Heart left ventricle (tissue), 16 donors: ENCODE data around the gene DNAJA4. TPM values are rescaled to one million over a fixed set of nuclear protein-coding genes. Genes with fewer than 3 reads are reported as not detected.

Experiments used
- ATAC-seq, 4 donors: fragments of 200-7000 bp; cut with Tn5 transposase; one replicate each; pipeline ENCODE4 v1.9.1; 2020 to 2022; ENCODE audit warnings: moderate library complexity in 4 of 4, mild to moderate bottlenecking in 3 of 4, moderate number of reproducible peaks in 1 of 4
- DNase-seq, 5 donors: peaks; one replicate each; pipeline ENCODE4 v3.0.0-alpha.2; 2020
- H3K27ac ChIP-seq, 12 donors: fragments of 200-600 bp; sonication (generic) in 4 of 12; one replicate each; pipeline versions ENCODE4 v1.5.0 to v1.8.0; 2016 to 2022; ENCODE audit warnings: mild to moderate bottlenecking in 2 of 12
- H3K27me3 ChIP-seq, 9 donors: fragments of 200-600 bp; sonication (generic) in 2 of 9; one replicate each; pipeline versions ENCODE4 v1.5.1 to v1.8.0; 2016 to 2022; ENCODE audit warnings: mild to moderate bottlenecking in 3 of 9
- H3K36me3 ChIP-seq, 9 donors: fragments of 200-600 bp; sonication (generic) in 2 of 9; one replicate each; pipeline versions ENCODE4 v1.5.0 to v1.8.0; 2018 to 2022; ENCODE audit warnings: mild to moderate bottlenecking in 2 of 9
- H3K4me1 ChIP-seq, 12 donors: fragments of 200-600 bp; sonication (generic) in 4 of 12; one replicate each; pipeline versions ENCODE4 v1.5.0 to v1.8.0; 2016 to 2022; ENCODE audit warnings: mild to moderate bottlenecking in 3 of 12
- H3K4me3 ChIP-seq, 12 donors: fragments of 200-600 bp; sonication (generic) in 4 of 12; one replicate each; pipeline versions ENCODE4 v1.5.0 to v1.8.0; 2017 to 2022; ENCODE audit warnings: mild to moderate bottlenecking in 9 of 12, moderate library complexity in 4 of 12
- H3K9me3 ChIP-seq, 12 donors: fragments of 200-600 bp; sonication (generic) in 4 of 12; one replicate each; pipeline versions ENCODE4 v1.5.0 to v1.8.0; 2016 to 2022; ENCODE audit warnings: mild to moderate bottlenecking in 1 of 12
- POLR2A ChIP-seq, 2 donors: fragments of 450-650 bp; IDR thresholded peaks; one replicate each; pipeline ENCODE4 v1.6.1; 2017; ENCODE audit warnings: antibody characterized with exemption in 2 of 2, mild to moderate bottlenecking in 2 of 2, moderate library complexity in 2 of 2
- WGBS, 4 donors: extraction: QIAGEN DNeasy Blood & Tissue Kit in 2 of 4; methylation state at CpG; one replicate each; pipeline versions ENCODE4 v1.1.5 to v1.1.7; 2013 to 2018; 5-methylcytosine and 5-hydroxymethylcytosine counted together
- intact Hi-C, 10 donors: fragments of 100-400 bp; cut with DNase I; formaldehyde crosslinking; loops; one replicate each; pipeline versions ENCODE4 v1.11.1 to v1.14.2; 2022
- polyA plus RNA-seq, 2 donors: library from polyadenylated mRNA; stranded (reverse); fragments of 200-250 nt; gene quantifications; one replicate each; pipeline ENCODE4 v1.2.3, GENCODE V29; 2013
- total RNA-seq, 9 donors: library from RNA; depleted of rRNA in 2 of 9; stranded (reverse); fragments of >200 nt in 2 of 9; fragmentation: NEBNext Ultra II Directional in 3 of 9; extraction: Animal tissue kit (Norgen Biotek cat#: 25700) in 3 of 9; gene quantifications; one replicate each; pipeline versions ENCODE4 v1.1.0 to v1.2.4, GENCODE V29; 2016 to 2023
- TF ChIP-seq, protein P1 (sequence below), 12 donors: fragments of 200-600 bp; sonication (generic) in 4 of 12; IDR thresholded peaks; one replicate each; pipeline versions ENCODE4 v1.5.0 to v1.8.0; 2018 to 2022; ENCODE audit warnings: antibody characterized with exemption in 12 of 12, mild to moderate bottlenecking in 5 of 12
- donor health status: ischemic (EF 13 %, LVEDD 7.1; RV severe dilation, severe dysfunction).
- donor health status: healthy with polysubstance abuse.
- donor health status: DM: no; HTN: yes; CAD: no.
- donor health status: DM: no; HTN: no; CAD: no.
- donor health status: ischemic (EF 25% LVEDD 6.9; RV normal size, moderate dysfunction).
- donor health status: ischemic (EF 25% LVEDD 5.7; RV mildly dilated, moderate dysfunction).
- donor health status: healthy.
- donor health status: DM: yes; HTN: yes; CAD: no.
- donor health status: ischemic (EF 35%, LVEDD 5.7; RV mildly dilated, moderate dysfunction).
- donor health status: nonischemic (EF 11% LVEDD 7.7; RV severe dilation, severe dysfunction).
- donor health status: DM: yes; HTN: yes; CAD: no.
- donor health status: PGD.
- donor health status: ischemic (EF 29% LVEDD 5.4; RV normal size, mild dysfunction).
- donor health status: nonischemic (EF 23%, LVEDD 6.1; RV moderate dilation, normal function).

DNAJA4 gene
- total and polyA plus RNA-seq, 11 donors, result 62.3 to 503 (median 94.6) TPM

DNA sequence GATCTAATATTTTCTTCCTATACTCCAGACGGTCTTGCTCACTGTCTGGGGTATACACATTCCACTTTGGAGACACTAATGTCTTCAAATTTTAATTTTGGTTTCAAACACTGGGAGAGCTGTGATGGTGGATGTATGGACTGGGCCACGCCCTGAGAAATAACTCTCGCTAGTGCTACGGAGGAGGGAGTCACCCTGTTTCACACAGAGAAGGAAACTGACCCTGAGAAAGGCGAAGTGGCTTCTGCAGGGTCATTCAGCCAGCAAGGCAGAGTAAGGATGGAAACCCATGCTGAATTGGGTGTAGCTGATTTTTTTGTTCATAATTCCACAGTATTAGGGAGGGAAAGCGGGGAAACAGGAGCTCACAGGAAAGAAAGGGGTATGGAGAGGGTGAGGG, 43.6 kb downstream of the DNAJA4 start:
- 50 to 65% (median 55%) methylated on average over 6 of the region's 6 CpGs for WGBS, 4 donors
- Histone ChIP-seq H3K27ac (no peak overlapping the region), H3K36me3 (no peaks in the 10 kb centered on the region), H3K9me3 (no peaks in the 10 kb centered on the region), H3K27me3 (peaks cover 0 to 24% (median 0%) of the 10 kb centered on the region in 9 donors), H3K4me3 (no peak overlapping the region), H3K4me1 (peaks cover 0 to 8% (median 0%) of the 10 kb centered on the region in 12 donors)
- intact Hi-C loops, result loop anchor here in 9 of 10 donors (1.0 to 5.0 kb wide), 9 partner anchors 107 to 174 kb away; no protein-coding TSS in a partner anchor
- no peak for DNase-seq
- ATAC-seq, result no peak
- TF ChIP-seq, protein P1, sequence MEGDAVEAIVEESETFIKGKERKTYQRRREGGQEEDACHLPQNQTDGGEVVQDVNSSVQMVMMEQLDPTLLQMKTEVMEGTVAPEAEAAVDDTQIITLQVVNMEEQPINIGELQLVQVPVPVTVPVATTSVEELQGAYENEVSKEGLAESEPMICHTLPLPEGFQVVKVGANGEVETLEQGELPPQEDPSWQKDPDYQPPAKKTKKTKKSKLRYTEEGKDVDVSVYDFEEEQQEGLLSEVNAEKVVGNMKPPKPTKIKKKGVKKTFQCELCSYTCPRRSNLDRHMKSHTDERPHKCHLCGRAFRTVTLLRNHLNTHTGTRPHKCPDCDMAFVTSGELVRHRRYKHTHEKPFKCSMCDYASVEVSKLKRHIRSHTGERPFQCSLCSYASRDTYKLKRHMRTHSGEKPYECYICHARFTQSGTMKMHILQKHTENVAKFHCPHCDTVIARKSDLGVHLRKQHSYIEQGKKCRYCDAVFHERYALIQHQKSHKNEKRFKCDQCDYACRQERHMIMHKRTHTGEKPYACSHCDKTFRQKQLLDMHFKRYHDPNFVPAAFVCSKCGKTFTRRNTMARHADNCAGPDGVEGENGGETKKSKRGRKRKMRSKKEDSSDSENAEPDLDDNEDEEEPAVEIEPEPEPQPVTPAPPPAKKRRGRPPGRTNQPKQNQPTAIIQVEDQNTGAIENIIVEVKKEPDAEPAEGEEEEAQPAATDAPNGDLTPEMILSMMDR (IDR thresholded peaks at IDR 0.05), result no peak
- TF ChIP-seq POLR2A (IDR thresholded peaks at IDR 0.05), result no peak

DNA sequence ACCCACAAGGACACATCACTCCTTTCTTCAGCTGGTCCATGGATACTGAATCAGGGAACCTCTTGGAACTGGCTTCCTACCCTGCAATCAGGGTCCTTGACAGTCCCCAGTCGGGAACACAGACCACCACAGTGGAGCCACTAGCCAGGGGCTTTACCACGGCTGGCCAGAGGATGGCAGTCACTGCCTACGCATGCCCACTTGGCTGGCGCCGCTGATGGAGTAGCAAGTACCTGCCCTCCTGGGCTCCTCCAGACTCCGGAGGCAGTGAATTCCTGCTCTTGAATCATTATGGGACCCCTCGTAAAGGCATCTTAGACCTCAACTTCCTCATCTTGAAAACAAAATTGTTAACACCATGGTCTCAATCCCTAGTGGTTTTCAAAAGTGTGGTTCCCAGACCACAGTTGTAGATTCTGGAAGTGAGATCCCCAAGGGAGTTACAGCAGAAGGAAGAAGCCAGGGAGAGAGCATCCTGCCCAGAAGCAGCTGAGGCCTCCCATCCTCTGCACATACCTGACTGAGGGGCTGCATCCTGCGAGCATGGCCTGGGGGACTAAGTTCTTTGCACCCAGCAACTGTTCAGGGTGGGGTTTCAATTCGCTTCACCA, 44.2 kb downstream of the DNAJA4 start:
- no peak for TF ChIP-seq POLR2A (IDR thresholded peaks at IDR 0.05)
- TF ChIP-seq, protein P1 (IDR thresholded peaks at IDR 0.05), result peak; percentile 69 to 84 (median 77)
- no peak overlapping the region for H3K27ac ChIP-seq
- intact Hi-C loops, result loop anchor here in 9 of 10 donors (1.0 to 5.0 kb wide), 9 partner anchors 106 to 174 kb away; no protein-coding TSS in a partner anchor
- no peaks in the 10 kb centered on the region for H3K9me3 ChIP-seq
- peaks cover 0 to 8% (median 0%) of the 10 kb centered on the region in 12 donors for H3K4me1 ChIP-seq
- ATAC-seq, result peak; percentile 68 to 91 (median 87)
- H3K27me3 ChIP-seq, result peaks cover 0 to 23% (median 0%) of the 10 kb centered on the region in 9 donors
- 11 to 18% (median 16%) methylated on average over 9 of the region's 9 CpGs for WGBS, 4 donors
- DNase-seq, result peak; percentile 54 to 83 (median 64)
- H3K36me3 ChIP-seq, result no peaks in the 10 kb centered on the region
- no peak overlapping the region for H3K4me3 ChIP-seq

DNA sequence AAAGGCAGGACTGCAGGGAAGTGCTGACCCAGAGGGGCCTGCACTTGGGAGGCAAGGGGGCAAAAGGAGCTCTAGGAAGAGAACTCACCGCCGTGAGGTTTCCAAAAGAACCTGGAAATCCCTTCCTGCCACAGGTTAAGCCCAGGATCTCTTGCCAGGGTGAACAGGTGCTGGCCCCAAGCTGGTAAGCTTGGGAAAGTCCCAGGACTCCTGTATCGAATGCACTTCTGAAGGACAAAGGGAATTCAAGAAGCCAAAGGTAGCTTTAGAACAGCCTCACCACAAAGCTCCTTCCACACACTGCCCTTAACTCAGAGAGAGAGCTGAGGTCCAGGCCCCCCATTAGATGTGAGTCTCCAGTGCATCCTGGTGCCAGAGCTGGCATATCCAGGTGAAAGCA, 46.9 kb downstream of the DNAJA4 start:
- WGBS, 4 donors, result 76 to 86% (median 83%) methylated on average over 3 of the region's 3 CpGs

DNA sequence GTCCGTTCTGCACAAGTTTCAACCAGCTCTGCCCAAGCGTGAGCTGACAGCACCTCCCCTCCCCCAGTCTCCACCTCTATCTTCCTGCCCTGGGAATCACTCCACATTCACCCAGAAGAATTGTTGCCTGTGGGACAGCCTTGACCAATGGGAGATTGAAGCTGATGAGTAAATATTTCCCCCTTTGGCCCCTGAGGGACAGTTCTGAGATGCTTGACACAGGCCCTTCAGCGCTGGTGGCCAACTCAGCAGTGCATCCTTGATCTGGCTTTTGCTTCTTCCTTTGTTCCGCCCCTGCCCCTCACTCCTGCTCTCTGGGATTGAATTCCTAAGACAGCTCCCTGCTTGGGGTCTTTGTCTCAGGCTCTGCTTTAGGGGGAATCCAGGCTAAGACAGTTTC, 48.2 kb downstream of the DNAJA4 start:
- peaks cover 0 to 10% (median 0%) of the 10 kb centered on the region in 9 donors for H3K27me3 ChIP-seq
- H3K4me1 ChIP-seq, result peaks cover 0 to 8% (median 0%) of the 10 kb centered on the region in 12 donors
- no peaks in the 10 kb centered on the region for H3K36me3 ChIP-seq
- ATAC-seq, result no peak
- peak in 1 of 5 donors; percentile 14 for DNase-seq
- no peaks in the 10 kb centered on the region for H3K9me3 ChIP-seq
- intact Hi-C loops, result loop anchor here in 2 of 10 donors (5.0 to 10.0 kb wide), 2 partner anchors 110 to 172 kb away; no protein-coding TSS in a partner anchor
- no peak overlapping the region for H3K27ac ChIP-seq
- WGBS, 4 donors, result 60 to 83% (median 74%) methylated on average over 4 of the region's 4 CpGs
- TF ChIP-seq, protein P1 (IDR thresholded peaks at IDR 0.05), result no peak
- TF ChIP-seq POLR2A (IDR thresholded peaks at IDR 0.05), result no peak
- no peak overlapping the region for H3K4me3 ChIP-seq

More for the DNA sequence above, 46.9 kb downstream of the DNAJA4 start:
- H3K27me3 ChIP-seq, result peaks cover 0 to 15% (median 0%) of the 10 kb centered on the region in 9 donors
- H3K27ac ChIP-seq, result no peak overlapping the region
- DNase-seq, result peak in 1 of 5 donors; percentile 6
- H3K9me3 ChIP-seq, result no peaks in the 10 kb centered on the region
- TF ChIP-seq, protein P1 (IDR thresholded peaks at IDR 0.05), result no peak
- no peak for TF ChIP-seq POLR2A (IDR thresholded peaks at IDR 0.05)
- no peak overlapping the region for H3K4me3 ChIP-seq
- intact Hi-C loops, result loop anchor here in 2 of 10 donors (5.0 to 10.0 kb wide), 2 partner anchors 111 to 174 kb away; no protein-coding TSS in a partner anchor
- peaks cover 0 to 8% (median 0%) of the 10 kb centered on the region in 12 donors for H3K4me1 ChIP-seq
- no peak for ATAC-seq
- no peaks in the 10 kb centered on the region for H3K36me3 ChIP-seq
